Renal cortex interstitium (tissue), 15 donors: ENCODE results near the gene UNC45B. TPM values are rescaled to one million over a fixed set of nuclear protein-coding genes. Genes with fewer than 3 reads are reported as not detected.
"Not testable (repeated sequence)": the region's sequence is repeated elsewhere in the genome, so short reads cannot be mapped to it uniquely, and the experiment has no call there.

ENCODE experiments used
- DNase-seq, 11 donors: peaks; one replicate each; pipeline ENCODE4 v3.0.0-alpha.2; 2013; ENCODE audit warnings: low read depth in 9 of 11, low spot score in 4 of 11; ENCODE audit errors: extremely low read depth in 1 of 11
- long read RNA-seq, 16 experiments: transcript quantifications; one replicate each; lab custom pipeline, GENCODE V29; 2026
- polyA plus RNA-seq, 3 donors: library from polyadenylated mRNA; unstranded; fragments of 120-200 nt; gene quantifications; one replicate each; pipeline ENCODE4 v1.2.1, GENCODE V29; 2013; ENCODE audit not compliant: insufficient read length in 3 of 3

The UNC45B gene, protein sequence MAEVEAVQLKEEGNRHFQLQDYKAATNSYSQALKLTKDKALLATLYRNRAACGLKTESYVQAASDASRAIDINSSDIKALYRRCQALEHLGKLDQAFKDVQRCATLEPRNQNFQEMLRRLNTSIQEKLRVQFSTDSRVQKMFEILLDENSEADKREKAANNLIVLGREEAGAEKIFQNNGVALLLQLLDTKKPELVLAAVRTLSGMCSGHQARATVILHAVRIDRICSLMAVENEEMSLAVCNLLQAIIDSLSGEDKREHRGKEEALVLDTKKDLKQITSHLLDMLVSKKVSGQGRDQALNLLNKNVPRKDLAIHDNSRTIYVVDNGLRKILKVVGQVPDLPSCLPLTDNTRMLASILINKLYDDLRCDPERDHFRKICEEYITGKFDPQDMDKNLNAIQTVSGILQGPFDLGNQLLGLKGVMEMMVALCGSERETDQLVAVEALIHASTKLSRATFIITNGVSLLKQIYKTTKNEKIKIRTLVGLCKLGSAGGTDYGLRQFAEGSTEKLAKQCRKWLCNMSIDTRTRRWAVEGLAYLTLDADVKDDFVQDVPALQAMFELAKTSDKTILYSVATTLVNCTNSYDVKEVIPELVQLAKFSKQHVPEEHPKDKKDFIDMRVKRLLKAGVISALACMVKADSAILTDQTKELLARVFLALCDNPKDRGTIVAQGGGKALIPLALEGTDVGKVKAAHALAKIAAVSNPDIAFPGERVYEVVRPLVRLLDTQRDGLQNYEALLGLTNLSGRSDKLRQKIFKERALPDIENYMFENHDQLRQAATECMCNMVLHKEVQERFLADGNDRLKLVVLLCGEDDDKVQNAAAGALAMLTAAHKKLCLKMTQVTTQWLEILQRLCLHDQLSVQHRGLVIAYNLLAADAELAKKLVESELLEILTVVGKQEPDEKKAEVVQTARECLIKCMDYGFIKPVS
- under 1 TPM; 0.09 to 0.27 (median 0.20) TPM for polyA plus RNA-seq
- long read RNA-seq, donor 1: 0 reads
- long read RNA-seq, donor 2: 0 reads
- long read RNA-seq, donor 3: 0 reads
- long read RNA-seq, donor 4: 0 reads
- long read RNA-seq, donor 5: 0 reads
- long read RNA-seq, donor 6: 0 reads
- long read RNA-seq, donor 7: 0 reads
- long read RNA-seq, donor 8: 0 reads
- long read RNA-seq, donor 9: 0 reads
- long read RNA-seq, donor 10, full-length matches to known transcripts: 1 of 1 reads
- long read RNA-seq, donor 10, partial matches to known transcripts: 0 of 1 reads
- long read RNA-seq, donor 10, other reads (novel, unspliced or antisense): 0 of 1 reads
- long read RNA-seq, donor 11: 0 reads
- long read RNA-seq, donor 12: 0 reads
- long read RNA-seq, donor 13: 0 reads
- long read RNA-seq, donor 14: 0 reads
- long read RNA-seq, donor 15: 0 reads
- long read RNA-seq, donor 16, partial matches to known transcripts: 12 of 12 reads
- long read RNA-seq, donor 16, other reads (novel, unspliced or antisense): 0 of 12 reads

GRCh38 chr17:35147375-35147905, at the start of gene UNC45B:
Gene UNC45B (plus strand): TSS chr17:35147817. CDS start chr17:35148264, 447 bp downstream.
- no peak for DNase-seq

DNA sequence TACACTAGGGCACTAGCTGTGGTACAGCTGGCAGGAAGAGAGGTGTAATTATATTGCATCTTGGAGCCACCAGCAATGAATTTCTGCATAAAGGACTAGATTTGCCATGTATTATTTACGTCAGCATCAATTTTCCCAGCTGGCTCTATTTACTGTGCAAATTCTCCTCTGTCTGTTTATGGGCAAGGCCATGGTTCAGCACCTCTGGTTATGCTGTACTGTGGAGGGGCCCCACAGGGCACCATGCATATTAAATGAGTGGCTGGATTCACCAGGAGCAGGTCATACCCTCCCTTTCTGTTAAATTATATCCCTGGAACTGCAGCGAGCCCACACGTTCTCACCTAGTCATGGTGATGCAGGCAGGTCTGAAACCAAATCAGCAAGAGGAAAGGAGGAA, 47.7 kb upstream of the UNC45B start:
- DNase-seq: peak in 1 of 11 donors; percentile 3

GRCh38 chr17:35101036-35101435, 46.6 kb upstream of the UNC45B start:
- DNase-seq: no peak

- no peak for DNase-seq
Measured at GRCh38 chr17:35101725-35102124, 45.9 kb upstream of the UNC45B start.

GRCh38 chr17:35103271-35103670, 44.3 kb upstream of the UNC45B start:
- no peak for DNase-seq

- no peak for DNase-seq
Measured at GRCh38 chr17:35104844-35105450, 42.7 kb upstream of the UNC45B start.

DNA sequence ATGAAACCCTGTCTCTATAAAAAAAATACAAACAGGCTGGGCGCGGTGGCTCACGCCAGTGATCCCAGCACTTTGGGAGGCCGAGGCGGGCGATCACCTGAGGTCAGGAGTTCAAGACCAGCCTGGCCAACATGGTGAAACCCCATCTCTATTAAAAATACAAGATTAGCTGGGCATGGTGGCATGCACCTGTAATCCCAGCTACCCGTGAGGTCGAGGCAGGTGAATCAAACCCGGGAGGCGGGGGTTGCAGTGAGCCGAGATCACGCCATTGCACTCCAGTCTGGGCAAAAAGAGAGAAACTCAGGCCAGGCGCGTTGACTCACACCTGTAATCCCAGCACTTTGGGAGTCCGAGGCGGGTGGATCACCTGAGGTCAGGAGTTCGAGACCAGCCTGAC, 36.8 kb upstream of the UNC45B start:
- DNase-seq: not testable (repeated sequence)

- no peak for DNase-seq
Measured at GRCh38 chr17:35116845-35117244, 30.8 kb upstream of the UNC45B start.

DNA sequence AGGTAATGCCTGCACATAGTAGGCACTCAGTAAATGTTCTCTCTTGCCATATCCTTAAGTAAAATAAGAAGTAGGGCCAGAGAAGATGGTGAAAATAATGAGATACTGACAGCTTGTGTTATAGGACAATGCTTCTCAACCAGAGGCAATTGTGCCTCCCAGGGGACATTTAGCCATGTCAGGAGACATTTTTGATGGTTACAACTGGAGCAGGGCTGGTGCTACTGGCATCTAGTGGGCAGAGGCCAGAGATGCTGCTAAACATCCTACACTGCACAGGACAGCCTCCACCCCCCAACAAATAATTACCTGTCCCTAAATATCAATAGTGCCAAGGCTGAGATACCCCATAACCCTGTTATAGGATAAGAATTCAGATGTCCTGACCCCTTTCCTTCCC, 29.6 kb upstream of the UNC45B start:
- no peak for DNase-seq

DNA sequence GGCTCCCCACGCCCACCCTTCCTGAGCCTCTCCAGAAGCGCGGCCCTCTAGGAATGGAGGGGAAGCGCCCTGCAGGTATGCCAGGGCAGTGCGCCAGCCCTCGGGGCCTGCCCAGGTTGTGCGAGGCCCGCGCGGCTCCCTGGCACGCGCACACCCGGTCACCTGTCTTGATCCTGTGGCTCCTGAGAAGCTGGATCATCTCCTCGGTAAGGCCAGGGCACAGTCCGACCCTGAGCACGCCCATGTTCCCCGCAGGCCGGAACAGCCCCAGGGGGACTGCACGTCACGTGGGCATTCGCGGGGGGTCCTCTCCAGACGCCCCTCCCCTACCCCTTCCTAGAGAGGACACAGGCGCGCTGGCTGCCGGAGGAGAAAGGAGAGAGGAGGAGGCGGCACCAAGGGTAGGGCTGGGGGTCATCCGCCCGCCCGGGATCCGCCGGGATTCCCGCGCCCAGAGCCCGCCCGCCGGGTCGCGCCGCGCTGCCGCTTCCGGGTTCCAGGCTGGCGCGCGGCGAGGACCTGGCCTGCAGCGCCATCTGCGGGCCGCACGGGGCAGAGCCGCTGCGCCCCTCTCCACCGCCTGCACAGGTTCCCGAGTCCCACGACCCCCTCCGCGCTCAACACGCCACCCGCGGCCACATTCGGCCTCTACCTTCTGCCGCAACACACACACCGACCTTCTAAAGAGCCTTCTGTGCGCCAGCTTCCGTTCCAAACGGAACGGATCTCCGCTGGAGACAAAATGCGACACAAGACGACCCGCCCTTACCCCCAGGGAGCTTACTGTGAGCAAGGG, 28.0 kb upstream of the UNC45B start, which contains the start of gene RAD51D:
RAD51D (minus strand) TSS at position 491 of the 796 bp plus-strand sequence; CDS start at position 244, 247 bp downstream.
- DNase-seq: peak in 10 of 11 donors; percentile 50 to 75 (median 64)

DNA sequence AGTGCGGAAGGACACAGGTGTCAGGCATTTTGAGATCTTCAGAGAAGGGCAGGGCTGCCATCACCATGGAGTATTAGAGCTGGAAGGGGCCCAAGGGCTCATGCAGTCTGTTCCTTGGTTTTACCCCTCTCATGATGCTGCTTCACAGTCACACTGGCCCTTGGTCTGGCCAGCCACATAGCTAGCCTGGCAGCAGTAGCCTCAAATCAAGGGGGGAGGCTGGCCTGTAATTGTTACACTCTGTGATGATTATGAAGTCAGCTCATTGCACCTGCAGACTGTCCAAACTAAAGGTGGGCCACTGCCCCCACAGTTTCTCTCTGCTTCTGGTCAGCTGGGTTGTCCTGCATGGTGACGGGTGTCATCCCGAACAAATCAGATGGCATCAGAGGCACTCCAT, 26.3 kb upstream of the UNC45B start, which contains the start of gene FNDC8:
FNDC8 (plus strand) TSS at position 301 of the 400 bp plus-strand sequence; CDS start at position 380, 79 bp downstream.
- no peak for DNase-seq

DNA sequence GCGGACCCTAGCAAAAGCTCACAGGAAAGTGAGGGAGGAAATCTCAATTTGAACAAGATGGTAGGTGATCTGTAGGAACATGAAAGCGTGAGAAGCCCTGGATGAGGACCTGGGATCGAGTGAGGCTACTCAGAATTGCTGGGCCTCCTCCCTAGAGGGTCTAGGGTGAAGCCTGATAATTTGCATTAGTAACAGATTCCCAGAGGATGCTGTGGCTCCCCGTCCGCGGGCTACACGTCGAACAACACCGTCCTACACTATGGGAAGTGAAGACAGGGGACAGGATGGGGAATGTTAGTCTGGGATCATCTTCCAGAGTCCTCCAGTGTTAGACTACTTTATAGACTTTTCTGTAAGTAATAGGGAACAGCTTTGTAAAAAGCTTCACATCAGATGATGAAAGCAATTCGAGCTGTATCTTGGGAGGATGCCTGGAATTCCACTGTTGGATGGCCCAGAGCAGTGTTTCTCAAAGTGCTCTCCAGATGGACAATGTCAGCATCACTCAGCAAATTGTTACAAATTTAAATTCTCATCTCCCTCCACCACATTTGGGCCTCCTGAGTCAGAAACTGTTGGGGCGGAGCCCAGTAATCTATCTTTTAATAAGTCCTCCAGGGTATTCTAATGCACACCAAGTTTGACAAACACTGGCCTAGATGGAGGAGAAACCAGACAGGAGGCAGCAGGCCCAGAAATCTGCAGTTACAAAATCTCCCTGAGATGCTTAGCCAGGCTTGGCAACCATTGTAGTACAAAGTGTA, 19.7 kb upstream of the UNC45B start:
- DNase-seq: no peak

DNA sequence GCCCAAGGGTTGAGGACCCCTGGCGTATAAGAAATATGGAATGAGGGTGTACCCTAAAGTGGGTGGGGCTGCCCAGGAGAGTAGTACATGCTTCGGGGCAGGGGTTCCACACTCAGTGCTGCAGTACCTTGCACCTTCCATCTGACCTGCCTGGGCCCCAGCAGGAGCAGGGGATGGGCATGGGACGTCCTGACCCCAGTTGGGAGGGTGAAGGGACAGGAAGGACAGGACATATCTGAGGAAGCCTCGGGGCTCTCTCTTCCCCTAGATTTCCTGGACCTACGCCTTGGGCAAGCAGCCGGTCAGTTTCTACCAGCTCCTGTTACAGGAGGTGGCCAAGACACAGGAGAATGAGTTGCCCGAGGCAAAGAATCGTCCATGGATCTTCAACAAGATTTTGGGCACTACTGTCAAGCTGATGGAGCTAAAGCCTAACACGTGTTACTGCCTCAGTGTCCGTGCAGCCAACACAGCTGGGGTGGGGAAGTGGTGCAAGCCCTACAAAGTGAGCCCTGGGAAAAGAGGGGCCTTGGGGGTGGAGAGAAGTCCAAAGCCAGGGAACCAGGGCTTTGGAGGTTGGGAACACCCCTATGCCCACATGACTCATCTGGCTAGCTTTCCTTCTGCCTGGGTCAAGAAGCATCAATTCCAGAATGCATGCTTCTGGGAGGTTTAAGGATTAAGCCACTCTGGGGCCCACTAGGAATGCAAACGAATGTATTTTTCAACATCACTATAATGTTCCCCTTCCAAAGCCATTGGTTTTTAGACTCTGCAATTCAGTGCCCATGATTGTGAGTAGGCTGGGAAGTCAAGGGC, 18.3 kb upstream of the UNC45B start:
- DNase-seq: no peak

- no peak for DNase-seq
Measured at GRCh38 chr17:35129973-35130351, 17.7 kb upstream of the UNC45B start.

DNA sequence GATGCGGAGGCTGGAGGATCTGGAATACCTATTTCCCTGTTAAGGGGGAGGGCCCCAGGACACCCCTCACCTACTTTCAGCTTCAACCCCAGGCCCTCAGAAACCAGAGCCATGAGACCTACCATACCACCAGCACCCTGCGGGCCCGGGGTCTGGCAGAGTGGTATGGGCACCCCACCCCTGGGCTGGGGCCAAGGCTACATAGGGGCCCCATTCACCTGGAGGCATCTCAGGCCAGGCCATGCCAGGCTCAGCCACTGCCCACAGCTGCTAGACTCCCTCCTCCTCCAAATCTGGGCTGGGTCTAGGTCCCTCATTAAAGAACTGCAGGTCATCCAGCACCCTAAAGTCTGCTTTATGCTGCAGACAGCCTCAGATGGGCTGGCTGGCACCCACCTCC, 17.2 kb upstream of the UNC45B start:
- no peak for DNase-seq

GRCh38 chr17:35132099-35132498, 15.5 kb upstream of the UNC45B start:
- DNase-seq: no peak
